Central memory CD8-positive, alpha-beta T cell (primary cell): ENCODE data around the gene PSMB9.
"Not testable (repeated sequence)": the region's sequence is repeated elsewhere in the genome, so short reads cannot be mapped to it uniquely, and the experiment has no call there.

Source experiments
- ATAC-seq: fragments of 150-1000 bp; cut with Tn5 transposase; replicated peaks from 2 replicates; pipeline ENCODE4 v1.10.0; 2022; ENCODE audit warnings: mild to moderate bottlenecking, moderate FRiP score, moderate number of reproducible peaks; ENCODE audit not compliant: poor library complexity, severe bottlenecking; ENCODE audit errors: extremely low read depth
- DNase-seq, 2 donors: peaks; one replicate each; pipeline ENCODE4 v3.0.0; 2021; ENCODE audit warnings: low spot score in 2 of 2
- H3K27ac Mint-ChIP-seq: one replicate; pipeline ENCODE4 v1.8.0; 2022; ENCODE audit warnings: low read depth, mild to moderate bottlenecking, moderate library complexity, mixed read lengths
- H3K27me3 Mint-ChIP-seq: one replicate; pipeline ENCODE4 v1.8.0; 2022; ENCODE audit warnings: mixed read lengths
- H3K36me3 Mint-ChIP-seq: one replicate; pipeline ENCODE4 v1.8.0; 2022; ENCODE audit warnings: mild to moderate bottlenecking, moderate library complexity, mixed read lengths; ENCODE audit not compliant: insufficient read depth
- H3K4me1 Mint-ChIP-seq: one replicate; pipeline ENCODE4 v1.8.0; 2022; ENCODE audit warnings: mixed read lengths
- H3K4me3 Mint-ChIP-seq: one replicate; pipeline ENCODE4 v1.8.0; 2022; ENCODE audit warnings: mild to moderate bottlenecking, moderate library complexity, mixed read lengths
- H3K9me3 Mint-ChIP-seq: one replicate; pipeline ENCODE4 v1.8.0; 2022; ENCODE audit warnings: mixed read lengths

Gene PSMB9

GRCh38 chr6:32853541-32854375 lies at the start of gene PSMB9, which contains the start of gene TAP1:
Gene PSMB9, plus strand, starts transcription at chr6:32854192. Its CDS starts 38 bp downstream, at chr6:32854230.
Gene TAP1, minus strand, starts transcription at chr6:32853704. Its CDS starts 68 bp downstream, at chr6:32853636.
- peak; percentile 88 to 92 for DNase-seq
- peak within 1 kb of the TSS; percentile 97 for H3K4me3 Mint-ChIP-seq
- H3K36me3 Mint-ChIP-seq: peaks cover 86% of the 10 kb centered on the region
- ATAC-seq: peak; percentile 83
- no peaks in the 10 kb centered on the region for H3K9me3 Mint-ChIP-seq
- peak within 1 kb of the TSS; percentile 99 for H3K27ac Mint-ChIP-seq
- H3K27me3 Mint-ChIP-seq: no peaks in the 10 kb centered on the region
- H3K4me1 Mint-ChIP-seq: peaks cover 74% of the 10 kb centered on the region

GRCh38 chr6:32805404-32805803 lies 48.6 kb upstream of the PSMB9 start:
- H3K27me3 Mint-ChIP-seq: peaks cover 69% of the 10 kb centered on the region
- not testable (repeated sequence) for H3K9me3 Mint-ChIP-seq, H3K4me1 Mint-ChIP-seq, H3K36me3 Mint-ChIP-seq, DNase-seq, ATAC-seq, H3K4me3 Mint-ChIP-seq, H3K27ac Mint-ChIP-seq

- Mint-ChIP-seq H3K4me3 (no peak overlapping the region), H3K9me3 (no peaks in the 10 kb centered on the region), H3K36me3 (no peaks in the 10 kb centered on the region), H3K27me3 (peaks cover 55% of the 10 kb centered on the region), H3K4me1 (peaks cover 5% of the 10 kb centered on the region), H3K27ac (no peak overlapping the region)
- ATAC-seq (no peak), DNase-seq (no peak)
Observed at GRCh38 chr6:32807020-32807580, 46.9 kb upstream of the PSMB9 start.

GRCh38 chr6:32809171-32809570 lies 44.8 kb upstream of the PSMB9 start:
- Mint-ChIP-seq H3K27ac (no peak overlapping the region), H3K4me3 (no peak overlapping the region), H3K4me1 (peaks cover 5% of the 10 kb centered on the region), H3K27me3 (peaks cover 34% of the 10 kb centered on the region), H3K36me3 (no peaks in the 10 kb centered on the region), H3K9me3 (no peaks in the 10 kb centered on the region)
- ATAC-seq (no peak), DNase-seq (no peak)

- Mint-ChIP-seq H3K4me3 (no peak overlapping the region), H3K27me3 (no peaks in the 10 kb centered on the region), H3K4me1 (no peaks in the 10 kb centered on the region), H3K27ac (no peak overlapping the region), H3K9me3 (no peaks in the 10 kb centered on the region), H3K36me3 (peaks cover 4% of the 10 kb centered on the region)
- ATAC-seq: no peak
- DNase-seq: no peak
Observed at GRCh38 chr6:32814145-32814544, 39.8 kb upstream of the PSMB9 start.

- no peaks in the 10 kb centered on the region for H3K4me1 Mint-ChIP-seq
- peaks cover 4% of the 10 kb centered on the region for H3K36me3 Mint-ChIP-seq
- H3K9me3 Mint-ChIP-seq: no peaks in the 10 kb centered on the region
- no peaks in the 10 kb centered on the region for H3K27me3 Mint-ChIP-seq
- ATAC-seq (no peak), DNase-seq (no peak)
- no peak overlapping the region for H3K4me3 Mint-ChIP-seq
- no peak overlapping the region for H3K27ac Mint-ChIP-seq
Observed at GRCh38 chr6:32815115-32815514, 38.9 kb upstream of the PSMB9 start.

- no peak overlapping the region for H3K4me3 Mint-ChIP-seq
- no peak overlapping the region for H3K27ac Mint-ChIP-seq
- H3K27me3 Mint-ChIP-seq: no peaks in the 10 kb centered on the region
- no peaks in the 10 kb centered on the region for H3K9me3 Mint-ChIP-seq
- peaks cover 4% of the 10 kb centered on the region for H3K36me3 Mint-ChIP-seq
- no peak for ATAC-seq
- DNase-seq: no peak
- no peaks in the 10 kb centered on the region for H3K4me1 Mint-ChIP-seq
Observed at GRCh38 chr6:32815996-32816395, 38.0 kb upstream of the PSMB9 start.

GRCh38 chr6:32816746-32817204 lies 37.2 kb upstream of the PSMB9 start, which contains the start of gene HLA-DOB:
Gene HLA-DOB, minus strand, starts transcription at chr6:32817002. Its CDS starts 51 bp downstream, at chr6:32816951.
- DNase-seq (no peak), ATAC-seq (peak; percentile 24)
- Mint-ChIP-seq H3K9me3 (no peaks in the 10 kb centered on the region), H3K27me3 (no peaks in the 10 kb centered on the region), H3K27ac (no peak within 1 kb of the TSS), H3K4me3 (no peak within 1 kb of the TSS), H3K4me1 (no peaks in the 10 kb centered on the region), H3K36me3 (peaks cover 4% of the 10 kb centered on the region)

- Mint-ChIP-seq H3K4me3 (no peak overlapping the region), H3K9me3 (no peaks in the 10 kb centered on the region), H3K27ac (no peak overlapping the region), H3K27me3 (no peaks in the 10 kb centered on the region), H3K36me3 (peaks cover 4% of the 10 kb centered on the region), H3K4me1 (no peaks in the 10 kb centered on the region)
- DNase-seq (no peak), ATAC-seq (no peak)
Observed at GRCh38 chr6:32818867-32819266, 35.1 kb upstream of the PSMB9 start.

GRCh38 chr6:32819729-32820128 lies 34.3 kb upstream of the PSMB9 start:
- H3K27me3 Mint-ChIP-seq: no peaks in the 10 kb centered on the region
- no peak overlapping the region for H3K27ac Mint-ChIP-seq
- DNase-seq (no peak), ATAC-seq (no peak)
- peaks cover 6% of the 10 kb centered on the region for H3K36me3 Mint-ChIP-seq
- no peaks in the 10 kb centered on the region for H3K9me3 Mint-ChIP-seq
- H3K4me1 Mint-ChIP-seq: no peaks in the 10 kb centered on the region
- no peak overlapping the region for H3K4me3 Mint-ChIP-seq

- no peaks in the 10 kb centered on the region for H3K9me3 Mint-ChIP-seq
- no peak for ATAC-seq
Observed at GRCh38 chr6:32825966-32826365, 28.0 kb upstream of the PSMB9 start.

GRCh38 chr6:32827025-32827424 lies 27.0 kb upstream of the PSMB9 start:
- DNase-seq (no peak), ATAC-seq (no peak)
- Mint-ChIP-seq H3K4me1 (no peaks in the 10 kb centered on the region), H3K9me3 (no peaks in the 10 kb centered on the region), H3K27ac (no peak overlapping the region), H3K4me3 (no peak overlapping the region), H3K27me3 (no peaks in the 10 kb centered on the region), H3K36me3 (peaks cover 32% of the 10 kb centered on the region)

More at GRCh38 chr6:32825966-32826365, 28.0 kb upstream of the PSMB9 start:
- Mint-ChIP-seq H3K27ac (no peak overlapping the region), H3K4me1 (no peaks in the 10 kb centered on the region), H3K4me3 (no peak overlapping the region), H3K27me3 (no peaks in the 10 kb centered on the region), H3K36me3 (peaks cover 26% of the 10 kb centered on the region)
- DNase-seq: no peak

- H3K36me3 Mint-ChIP-seq: peaks cover 50% of the 10 kb centered on the region
- H3K9me3 Mint-ChIP-seq: no peaks in the 10 kb centered on the region
- H3K4me3 Mint-ChIP-seq: no peak overlapping the region
- no peak for DNase-seq
- H3K27me3 Mint-ChIP-seq: no peaks in the 10 kb centered on the region
- no peak overlapping the region for H3K27ac Mint-ChIP-seq
- H3K4me1 Mint-ChIP-seq: peaks cover 22% of the 10 kb centered on the region
- ATAC-seq: no peak
Observed at GRCh38 chr6:32829495-32829894, 24.5 kb upstream of the PSMB9 start.
